Posterior vena cava (tissue), 2 donors: ENCODE data around the gene IL2RG. TPM values are rescaled to one million over a fixed set of nuclear protein-coding genes. Genes with fewer than 3 reads are reported as not detected.

Source experiments
- DNase-seq: peaks from one replicate; pipeline ENCODE4 v3.0.0-alpha.2; 2020; ENCODE audit warnings: low spot score
- intact Hi-C, 2 donors: fragments of 100-400 bp; cut with DNase I; formaldehyde crosslinking; loops; one replicate each; pipeline versions ENCODE4 v1.14.1 to v1.14.2; 2022 to 2023
- long read RNA-seq, 2 donors: library from polyadenylated mRNA; unstranded; transcript quantifications; one replicate each; pipeline ENCODE4 v2.0.0, GENCODE V29; 2020 to 2021
- total RNA-seq, 2 donors: library from RNA; stranded (reverse); fragmentation: NEBNext Ultra II Directional; extraction: Animal tissue kit (Norgen Biotek cat#: 25700); gene quantifications; one replicate each; pipeline ENCODE4 v1.2.1, GENCODE V29; 2021
- donor health status: DM: yes; HTN: yes; CAD: no.
- donor health status: DM: yes; HTN: yes; CAD: no.

The IL2RG gene
- total RNA-seq, result 1 to 10 TPM; 2.6 to 4.8 TPM
- long read RNA-seq, donor 1, partial matches to known transcripts, result 0 of 1 reads
- long read RNA-seq, donor 1, other reads (novel, unspliced or antisense), result 0 of 1 reads
- long read RNA-seq, donor 2, partial matches to known transcripts, result 0 of 1 reads
- long read RNA-seq, donor 2, other reads (novel, unspliced or antisense), result 0 of 1 reads

DNA sequence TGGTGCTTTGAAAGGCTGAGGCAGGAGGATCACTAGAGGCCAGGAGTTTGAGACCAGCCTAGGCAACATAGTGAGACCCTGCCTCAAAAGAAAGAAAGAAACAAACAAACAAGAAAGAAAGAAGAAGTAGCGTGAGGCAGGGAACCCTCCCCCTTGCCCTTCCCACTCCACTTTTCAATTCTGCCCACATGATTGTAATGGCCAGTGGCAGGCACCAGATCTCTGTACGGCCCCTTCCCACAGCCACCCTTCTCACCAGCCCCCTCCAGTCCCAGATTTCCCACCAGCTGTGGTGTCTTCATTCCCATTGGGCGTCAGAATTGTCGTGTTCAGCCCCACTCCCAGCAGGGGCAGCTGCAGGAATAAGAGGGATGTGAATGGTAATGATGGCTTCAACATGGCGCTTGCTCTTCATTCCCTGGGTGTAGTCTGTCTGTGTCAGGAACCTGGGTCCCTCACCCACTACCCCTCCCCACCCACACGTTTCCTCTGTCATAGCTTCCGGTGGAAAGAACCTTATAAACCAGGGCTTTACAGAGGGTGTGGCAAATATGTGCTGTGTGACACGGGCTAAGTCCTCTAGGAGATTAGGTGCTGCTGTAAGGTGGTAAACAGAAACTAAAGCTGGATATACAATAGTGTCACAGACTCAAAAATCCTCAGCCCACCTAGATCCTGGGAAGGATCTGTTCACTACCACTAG, at the start of gene IL2RG:
TSS of gene IL2RG (minus strand) at position 437 of the 703 bp plus-strand sequence. CDS start at position 399, 38 bp downstream.
- DNase-seq, result no peak
- intact Hi-C loops, result no loop called here

DNA sequence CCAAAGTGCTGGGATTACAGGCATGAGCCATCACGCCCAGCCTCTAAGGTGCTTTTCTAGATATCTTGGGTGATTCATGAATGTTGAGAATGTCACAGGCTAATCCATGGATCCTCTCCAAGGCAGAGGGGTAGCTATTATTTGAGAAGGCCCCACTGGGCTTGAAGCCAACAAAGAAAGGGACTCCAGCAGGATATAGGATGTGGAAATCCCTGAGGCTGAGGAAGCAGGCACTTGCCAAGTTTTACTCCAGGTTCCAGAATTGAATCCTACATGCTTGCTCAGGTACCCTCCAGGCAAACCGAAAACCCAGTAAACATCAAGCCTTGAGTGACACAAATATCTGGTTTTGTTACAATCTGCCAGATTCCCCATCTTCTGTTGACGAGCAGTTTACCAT, 49.1 kb upstream of the IL2RG start:
- intact Hi-C loops, result loop anchor here in 1 of 2 donors (2.0 kb wide), 1 partner anchor 46 kb away; no protein-coding TSS in a partner anchor
- no peak for DNase-seq

- intact Hi-C loops, result no loop called here
- no peak for DNase-seq
These were observed 48.0 kb upstream of the IL2RG start for GRCh38 chrX:71159335-71159734.

GRCh38 chrX:71158603-71159002, 47.2 kb upstream of the IL2RG start:
- intact Hi-C loops, result no loop called here
- no peak for DNase-seq

- DNase-seq, result no peak
- intact Hi-C loops, result no loop called here
These were observed 43.3 kb upstream of the IL2RG start for GRCh38 chrX:71154641-71155040.

DNA sequence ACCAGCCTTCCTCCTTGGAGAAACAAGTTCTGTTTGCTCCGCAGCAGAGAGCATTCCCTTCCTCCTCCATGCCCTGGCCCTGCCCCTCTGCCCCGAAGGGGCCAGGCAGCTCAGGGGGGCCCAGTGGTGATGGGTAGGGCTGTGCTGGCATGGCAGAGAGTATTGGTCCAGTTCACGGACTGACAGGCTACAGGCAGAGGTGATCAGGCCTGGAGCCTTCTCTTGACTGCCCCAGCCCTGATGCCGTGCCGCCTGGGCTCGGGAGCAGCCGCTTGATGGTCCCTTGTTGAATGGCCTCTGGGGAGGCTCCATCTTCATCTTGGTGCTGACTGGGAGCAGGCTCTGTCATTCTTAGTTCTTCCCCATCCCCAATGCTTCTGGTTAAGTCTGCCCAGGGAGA, 42.8 kb upstream of the IL2RG start:
- intact Hi-C loops, result no loop called here
- DNase-seq, result no peak

- no peak for DNase-seq
- intact Hi-C loops, result no loop called here
These were observed 40.0 kb upstream of the IL2RG start for GRCh38 chrX:71151366-71151765.

- intact Hi-C loops, result no loop called here
- no peak for DNase-seq
These were observed 36.9 kb upstream of the IL2RG start for GRCh38 chrX:71148278-71148663.

- intact Hi-C loops, result no loop called here
- DNase-seq, result no peak
These were observed 36.3 kb upstream of the IL2RG start for GRCh38 chrX:71147496-71148277.

DNA sequence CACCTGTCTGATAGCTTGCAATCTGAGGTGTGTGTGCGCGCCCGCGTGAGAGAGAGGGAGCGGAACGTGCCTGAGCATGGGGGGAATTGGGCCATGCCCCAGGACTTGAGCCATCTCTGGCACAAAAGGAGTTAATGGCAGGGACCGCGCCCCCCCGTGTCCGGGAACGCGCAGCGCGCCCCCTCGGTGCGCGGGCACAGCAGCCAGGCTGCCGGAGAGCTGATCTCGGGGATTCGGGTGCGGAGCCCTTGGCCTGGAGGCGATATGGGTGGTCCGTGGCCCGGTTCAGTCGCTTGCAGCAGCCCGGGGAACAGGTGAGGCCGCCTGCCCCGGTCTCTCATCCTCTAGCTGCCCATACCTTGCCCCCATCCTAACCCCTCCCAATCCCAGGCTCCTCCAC, 33.3 kb upstream of the IL2RG start, which contains the start of gene NLGN3:
TSS of gene NLGN3 (plus strand) at position 191 of the 400 bp plus-strand sequence. CDS start 2,909 bp downstream, outside the sequence.
- DNase-seq, result no peak
- intact Hi-C loops, result no loop called here

- intact Hi-C loops, result no loop called here
- DNase-seq, result no peak
These were observed 32.1 kb upstream of the IL2RG start for GRCh38 chrX:71143508-71143907.

- DNase-seq, result no peak
- intact Hi-C loops, result no loop called here
These were observed 29.1 kb upstream of the IL2RG start for GRCh38 chrX:71140440-71140839.

GRCh38 chrX:71131510-71131909, 20.1 kb upstream of the IL2RG start:
- DNase-seq, result no peak
- intact Hi-C loops, result no loop called here

DNA sequence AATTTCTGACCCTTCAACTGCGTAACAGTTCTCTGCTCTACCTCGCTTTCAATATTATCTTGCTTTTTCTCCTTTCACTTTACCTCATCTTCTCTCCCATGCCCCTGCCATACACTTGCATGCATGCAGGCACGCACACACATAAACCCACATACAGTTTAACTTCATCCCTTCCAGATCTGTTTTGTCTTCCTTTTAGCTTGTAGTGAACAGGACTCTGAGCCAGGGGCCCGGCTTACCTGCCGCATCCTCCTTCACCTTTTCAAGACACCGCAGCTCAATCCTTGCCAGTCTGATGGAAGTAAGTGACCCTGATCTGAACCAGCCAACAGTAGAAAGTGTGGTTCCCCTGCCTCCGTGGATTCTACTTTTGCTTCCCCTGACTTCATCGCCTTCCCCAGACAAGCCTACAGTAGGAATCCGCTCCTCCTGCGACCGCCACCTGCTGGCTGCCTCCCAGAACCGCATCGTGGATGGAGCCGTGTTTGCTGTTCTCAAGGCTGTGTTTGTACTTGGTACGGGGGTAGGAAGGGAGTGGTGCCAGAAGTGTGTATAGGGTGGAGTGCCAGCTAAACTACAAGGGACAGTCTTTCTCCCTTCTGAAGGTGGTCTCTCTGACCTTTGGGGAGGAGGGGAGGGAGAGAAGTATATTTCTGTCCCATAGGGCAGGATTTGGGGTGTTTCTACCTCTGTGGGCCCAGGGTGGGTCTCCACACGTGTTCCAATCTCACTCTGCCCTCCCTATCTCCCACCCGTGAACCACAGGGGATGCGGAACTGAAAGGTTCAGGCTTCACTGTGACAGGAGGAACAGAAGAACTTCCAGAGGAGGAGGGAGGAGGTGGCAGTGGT, 17.8 kb upstream of the IL2RG start:
- intact Hi-C loops, result no loop called here
- peak; percentile 91 for DNase-seq

DNA sequence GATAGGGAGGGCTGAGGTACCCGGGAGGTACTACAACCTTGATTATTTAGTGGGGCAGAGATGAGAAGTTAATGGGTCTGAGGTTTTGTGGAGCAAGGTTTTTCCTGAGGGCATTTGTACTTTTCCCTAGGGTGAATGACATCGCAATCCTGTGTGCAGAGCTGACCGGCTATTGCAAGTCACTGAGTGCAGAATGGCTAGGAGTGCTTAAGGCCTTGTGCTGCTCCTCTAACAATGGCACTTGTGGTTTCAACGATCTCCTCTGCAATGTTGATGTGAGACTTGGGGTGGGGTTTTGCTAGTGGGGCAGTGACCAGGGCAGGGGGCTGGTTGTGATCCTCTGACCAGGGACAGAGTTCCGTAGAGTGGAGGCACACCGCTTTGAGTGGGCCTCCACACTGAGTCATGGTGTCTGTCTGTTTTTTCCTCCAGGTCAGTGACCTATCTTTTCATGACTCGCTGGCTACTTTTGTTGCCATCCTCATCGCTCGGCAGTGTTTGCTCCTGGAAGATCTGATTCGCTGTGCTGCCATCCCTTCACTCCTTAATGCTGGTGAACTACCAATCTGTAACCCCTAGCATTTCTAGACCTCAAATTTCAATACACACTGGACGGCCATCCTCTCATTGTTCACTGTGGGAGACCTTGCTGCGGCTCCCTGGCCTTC, 16.9 kb upstream of the IL2RG start:
- intact Hi-C loops, result no loop called here
- no peak for DNase-seq

GRCh38 chrX:71118985-71119535, 7.7 kb upstream of the IL2RG start:
- no peak for DNase-seq
- intact Hi-C loops, result no loop called here

DNA sequence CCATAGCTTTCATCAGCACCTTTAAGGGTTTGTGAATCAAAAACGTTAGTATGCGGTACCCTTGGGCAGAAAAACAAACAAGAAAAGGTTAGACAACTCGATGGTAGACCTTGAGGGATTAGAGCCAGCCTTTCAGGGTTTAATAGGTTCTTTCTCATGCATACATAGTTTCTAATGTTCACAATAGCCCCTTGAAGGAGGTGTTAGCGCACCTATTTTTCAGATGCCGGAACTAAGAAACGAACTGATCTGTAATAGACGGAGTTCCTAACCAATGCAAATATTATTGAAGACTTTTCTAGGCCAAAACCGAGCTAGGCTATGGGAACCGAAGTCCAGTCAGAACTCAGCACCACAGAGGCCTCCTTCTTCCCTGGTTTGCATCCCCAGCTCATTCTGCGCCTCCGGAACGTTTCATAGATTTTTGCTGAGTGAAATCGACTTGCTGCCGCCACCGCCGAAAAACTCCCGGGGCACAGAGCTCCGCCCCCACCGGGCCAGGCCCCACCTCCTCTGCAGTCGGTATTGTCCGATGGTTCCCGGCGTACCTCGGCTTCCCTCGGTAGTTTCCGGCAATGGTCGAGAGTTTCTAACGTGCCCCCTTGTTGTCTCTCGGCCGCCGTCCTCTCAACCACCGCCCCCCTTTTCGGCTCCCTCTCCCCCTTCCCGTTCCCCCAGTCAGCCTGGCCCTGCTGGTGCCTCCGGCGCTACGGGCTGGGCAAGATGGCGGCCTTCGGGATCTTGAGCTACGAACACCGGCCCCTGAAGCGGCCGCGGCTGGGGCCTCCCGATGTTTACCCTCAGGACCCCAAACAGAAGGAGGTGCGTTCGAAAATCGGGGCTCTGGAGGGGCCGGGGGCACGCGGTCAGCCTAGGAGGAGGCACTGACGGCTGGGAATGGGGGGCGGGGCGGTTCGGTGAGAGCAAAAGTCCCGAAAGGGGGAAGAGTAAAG, 6.9 kb upstream of the IL2RG start, which contains the start of gene MED12:
TSS of gene MED12 (plus strand) at position 565 of the 953 bp plus-strand sequence. CDS start at position 724, 159 bp downstream.
- peak; percentile 94 for DNase-seq
- intact Hi-C loops, result no loop called here
